B cell (primary cell): ENCODE measurements around the gene HHAT. TPM values are rescaled to one million over a fixed set of nuclear protein-coding genes. Genes with fewer than 3 reads are reported as not detected.

Source experiments
- ATAC-seq: fragments of 200-7000 bp; cut with Tn5 transposase; one replicate; pipeline ENCODE4 v1.10.0; 2021; ENCODE audit warnings: low read depth, mild to moderate bottlenecking, moderate number of reproducible peaks, moderate library complexity
- CTCF ChIA-PET: fragments of 350-600 bp; sonication (Branson Sonifier 250); formaldehyde crosslinking; loops from one replicate; lab custom pipeline; 2021; ENCODE audit warnings: antibody characterized with exemption, inconsistent platforms; lab: Charles Lee
- POLR2A ChIA-PET: fragments of 350-600 bp; sonication (Branson Sonifier 250); formaldehyde crosslinking; loops from one replicate; lab custom pipeline; 2021; ENCODE audit warnings: antibody characterized with exemption; lab: Charles Lee
- DNase-seq: peaks from one replicate; pipeline ENCODE4 v3.0.0; 2013
- H2AFZ ChIP-seq: 2 replicates; pipeline ENCODE4 v1.6.1; 2012; ENCODE audit warnings: mild to moderate bottlenecking, low read depth, low read length; ENCODE audit not compliant: insufficient read depth, poor library complexity, severe bottlenecking
- H3K27ac ChIP-seq, 2 donors: 1 replicate in 1 of 2; 2 replicates in 1 of 2; pipeline ENCODE4 v1.5.1; 2012 to 2013; ENCODE audit warnings: low read length in 2 of 2, mild to moderate bottlenecking in 2 of 2, moderate library complexity in 1 of 2
- H3K27me3 ChIP-seq, 4 experiments: fragments of 200-600 bp in 1 of 4; sonication (generic) in 1 of 4; replicated peaks in 1 of 4; 1 replicate in 2 of 4; 2 replicates in 2 of 4; pipeline versions ENCODE4 v1.6.1 to v1.7.0; 2013 to 2016; ENCODE audit warnings: low read length in 3 of 4, mild to moderate bottlenecking in 2 of 4, mixed read lengths in 1 of 4, moderate library complexity in 1 of 4; ENCODE audit not compliant: insufficient read depth in 4 of 4, control insufficient read depth in 3 of 4; ENCODE audit errors: control extremely low read depth in 1 of 4
- H3K36me3 ChIP-seq, 2 experiments: replicated peaks in 1 of 2; 1 replicate in 1 of 2; 2 replicates in 1 of 2; pipeline versions ENCODE4 v1.6.1 to v1.7.1; 2013; ENCODE audit warnings: low read length in 1 of 2; ENCODE audit not compliant: insufficient read depth in 2 of 2, control insufficient read depth in 1 of 2; ENCODE audit errors: control extremely low read depth in 1 of 2, extremely low read depth in 1 of 2
- H3K4me1 ChIP-seq, 2 donors: fragments of 200-600 bp in 1 of 2; sonication (generic) in 1 of 2; 1 replicate in 1 of 2; 2 replicates in 1 of 2; pipeline versions ENCODE4 v1.5.1 to v1.6.1; 2013 to 2017; ENCODE audit warnings: low read length in 2 of 2; ENCODE audit not compliant: control insufficient read depth in 2 of 2, insufficient read depth in 2 of 2
- H3K4me2 ChIP-seq: replicated peaks from 2 replicates; pipeline ENCODE3; 2012; ENCODE audit warnings: mild to moderate bottlenecking, low read depth, low read length; ENCODE audit not compliant: poor library complexity, severe bottlenecking
- H3K4me3 ChIP-seq, 5 experiments: fragments of 200-600 bp in 1 of 5; sonication (generic) in 1 of 5; 1 replicate in 3 of 5; 2 replicates in 2 of 5; pipeline versions ENCODE4 v1.5.1 to v1.7.0; 2011 to 2016; ENCODE audit warnings: low read length in 4 of 5, mild to moderate bottlenecking in 4 of 5, low read depth in 2 of 5, control low read depth in 1 of 5, moderate library complexity in 1 of 5; ENCODE audit not compliant: insufficient read depth in 1 of 5; ENCODE audit errors: control extremely low read depth in 1 of 5, extremely low read depth in 1 of 5
- H3K79me2 ChIP-seq: fragments of 200-600 bp; sonication (generic); one replicate; pipeline ENCODE4 v1.6.0; 2016; ENCODE audit warnings: low read length; ENCODE audit not compliant: control insufficient read depth, insufficient read depth
- H3K9ac ChIP-seq: fragments of 200-600 bp; sonication (generic); 2 replicates; pipeline ENCODE4 v1.6.1; 2017; ENCODE audit warnings: mild to moderate bottlenecking, low read length, moderate library complexity
- H3K9me3 ChIP-seq, 3 donors: one replicate each; pipeline versions ENCODE4 v1.6.1 to v1.7.1; 2013; ENCODE audit warnings: low read length in 2 of 3; ENCODE audit not compliant: control insufficient read depth in 2 of 3, insufficient read depth in 1 of 3; ENCODE audit errors: control extremely low read depth in 1 of 3
- H4K20me1 ChIP-seq: 2 replicates; pipeline ENCODE4 v1.6.0; 2012; ENCODE audit warnings: mild to moderate bottlenecking, low read length; ENCODE audit not compliant: insufficient read depth, control insufficient read depth, poor library complexity, severe bottlenecking
- H3K27ac Mint-ChIP-seq: one replicate; pipeline ENCODE4 v1.8.0; 2021; ENCODE audit warnings: mixed read lengths
- H3K27me3 Mint-ChIP-seq: one replicate; pipeline ENCODE4 v1.8.0; 2021; ENCODE audit warnings: mixed read lengths
- H3K4me1 Mint-ChIP-seq: one replicate; pipeline ENCODE4 v1.8.0; 2021; ENCODE audit warnings: mixed read lengths
- H3K4me3 Mint-ChIP-seq: one replicate; pipeline ENCODE4 v1.8.0; 2021; ENCODE audit warnings: mixed read lengths
- H3K9me3 Mint-ChIP-seq: one replicate; pipeline ENCODE4 v1.8.0; 2022; ENCODE audit warnings: mixed read lengths; ENCODE audit not compliant: insufficient read depth
- CTCF ChIP-seq: fragments of 200-600 bp; IDR thresholded peaks from one replicate; pipeline ENCODE4 v1.8.0; 2022; ENCODE audit warnings: antibody characterized with exemption, mild to moderate bottlenecking
- EZH2 ChIP-seq: IDR thresholded peaks from 2 replicates; pipeline ENCODE4 v1.6.1; 2012; ENCODE audit warnings: borderline replicate concordance, low read depth, mild to moderate bottlenecking, moderate library complexity, low read length; ENCODE audit not compliant: insufficient read depth, poor library complexity, severe bottlenecking
- whole genome bisulfite sequencing: methylation state at CpG from one replicate; pipeline ENCODE4 v1.1.5; 2013; ENCODE audit warnings: missing lambda C conversion rate; ENCODE audit not compliant: insufficient coverage; 5-methylcytosine and 5-hydroxymethylcytosine counted together
- intact Hi-C: fragments of 100-400 bp; cut with micrococcal nuclease; formaldehyde crosslinking; loops from one replicate; pipeline ENCODE4 v1.10.0; 2022
- polyA plus RNA-seq: library from polyadenylated mRNA; depleted of rRNA; stranded (reverse); fragments of >200 nt; gene quantifications from 2 replicates; pipeline ENCODE4 v1.2.3, GENCODE V29; 2012
- total RNA-seq, 2 donors: library from RNA; stranded (reverse); fragments of 120-200 nt in 1 of 2; gene quantifications; 1 replicate in 1 of 2; 2 replicates in 1 of 2; pipeline versions ENCODE4 v1.2.3 to v1.2.4, GENCODE V29; 2013 to 2022

HHAT gene
- total and polyA plus RNA-seq, 2 donors (not counting 1 experiment from before 2014, with no cell fraction given) = 4.0 to 28.2 TPM

- no peak overlapping the region for H3K9ac ChIP-seq
- no peaks in the 10 kb centered on the region for H3K36me3 ChIP-seq
- DNase-seq (no peak), ATAC-seq (no peak)
- intact Hi-C loops = no loop called here
- H3K79me2 ChIP-seq = no peaks in the 10 kb centered on the region
- no peaks in the 10 kb centered on the region for H4K20me1 ChIP-seq
- Mint-ChIP-seq H3K27me3 (no peaks in the 10 kb centered on the region), H3K27ac (no peak overlapping the region), H3K4me1 (no peaks in the 10 kb centered on the region), H3K9me3 (no peaks in the 10 kb centered on the region), H3K4me3 (no peak overlapping the region)
- ChIA-PET POLR2A (no interaction called here), CTCF (no interaction called here)
- H2AFZ ChIP-seq = no peak overlapping the region
- no peaks in the 10 kb centered on the region for H3K4me1 ChIP-seq
- no peaks in the 10 kb centered on the region for H3K9me3 ChIP-seq
- no peaks in the 10 kb centered on the region for H3K27me3 ChIP-seq
- 83% methylated on average over 1 of the region's 3 CpGs for WGBS
- no peak overlapping the region for H3K4me3 ChIP-seq
- no peak overlapping the region for H3K4me2 ChIP-seq
- TF ChIP-seq CTCF (no peak), EZH2 (no peak)
- H3K27ac ChIP-seq = no peak overlapping the region
Measured at GRCh38 chr1:210496063-210496462, 167.4 kb downstream of the HHAT start.

- Histone ChIP-seq H3K27me3 (no peaks in the 10 kb centered on the region), H4K20me1 (no peaks in the 10 kb centered on the region), H3K79me2 (no peaks in the 10 kb centered on the region), H3K4me2 (no peak overlapping the region), H2AFZ (no peak overlapping the region), H3K9me3 (no peaks in the 10 kb centered on the region), H3K27ac (no peak overlapping the region), H3K9ac (no peak overlapping the region), H3K36me3 (no peaks in the 10 kb centered on the region), H3K4me3 (no peak overlapping the region), H3K4me1 (no peaks in the 10 kb centered on the region)
- Mint-ChIP-seq H3K27me3 (no peaks in the 10 kb centered on the region), H3K4me3 (no peak overlapping the region), H3K4me1 (no peaks in the 10 kb centered on the region), H3K9me3 (no peaks in the 10 kb centered on the region), H3K27ac (no peak overlapping the region)
- ATAC-seq = no peak
- POLR2A ChIA-PET = no interaction called here
- TF ChIP-seq CTCF = no peak
- no peak for TF ChIP-seq EZH2
- CTCF ChIA-PET = interaction anchor here (0.9 to 1.1 kb wide), 2 partner anchors 9 to 17 kb away, joined by 3 to 4 read pairs; no protein-coding TSS in a partner anchor
- no peak for DNase-seq
- intact Hi-C loops = no loop called here
- no CpG with 5 or more reads among the region's 2 CpGs for WGBS
Measured at GRCh38 chr1:210499956-210500355, 171.3 kb downstream of the HHAT start.
